Subcutaneous abdominal adipose tissue (tissue), 5 donors: ENCODE measurements around the gene BSDC1.

ENCODE experiments used
- H3K27ac ChIP-seq: one replicate; pipeline ENCODE4 v1.7.0; 2013; ENCODE audit warnings: low read depth, mild to moderate bottlenecking, inconsistent platforms, low read length, moderate library complexity
- H3K27me3 ChIP-seq, 5 donors: one replicate each; pipeline ENCODE4 v1.7.0; 2013; ENCODE audit warnings: low read length in 5 of 5, inconsistent platforms in 1 of 5; ENCODE audit not compliant: control insufficient read depth in 5 of 5, insufficient read depth in 4 of 5
- H3K36me3 ChIP-seq, 5 donors: one replicate each; pipeline ENCODE4 v1.7.0; 2013; ENCODE audit warnings: low read length in 5 of 5; ENCODE audit not compliant: control insufficient read depth in 5 of 5, insufficient read depth in 5 of 5
- H3K4me1 ChIP-seq, 5 donors: one replicate each; pipeline ENCODE4 v1.7.0; 2013; ENCODE audit warnings: low read length in 5 of 5, mild to moderate bottlenecking in 3 of 5, moderate library complexity in 1 of 5; ENCODE audit not compliant: control insufficient read depth in 5 of 5, insufficient read depth in 5 of 5
- H3K4me3 ChIP-seq, 5 donors: one replicate each; pipeline ENCODE4 v1.7.0; 2013; ENCODE audit warnings: low read length in 5 of 5, low read depth in 1 of 5
- H3K9ac ChIP-seq, 5 donors: one replicate each; pipeline ENCODE4 v1.7.0; 2013; ENCODE audit warnings: low read length in 5 of 5, mild to moderate bottlenecking in 4 of 5, moderate library complexity in 3 of 5
- H3K9me3 ChIP-seq, 5 donors: one replicate each; pipeline ENCODE4 v1.7.0; 2013; ENCODE audit warnings: low read length in 5 of 5; ENCODE audit not compliant: control insufficient read depth in 5 of 5
- donor health status: healthy.
- donor health status: healthy.
- donor health status: healthy.
- donor health status: healthy.
- donor health status: healthy.

Gene BSDC1

GRCh38 chr1:32351399-32352238 lies 42.6 kb downstream of the BSDC1 start:
- H3K4me3 ChIP-seq: peak overlapping the region; percentile 59 to 80 (median 72)
- peak overlapping the region; percentile 72 for H3K27ac ChIP-seq
- H3K36me3 ChIP-seq: peaks cover 0 to 9% (median 2%) of the 10 kb centered on the region in 5 donors
- peak overlapping the region in 4 of 5 donors; percentile 79 to 85 (median 82) for H3K9ac ChIP-seq
- H3K27me3 ChIP-seq: no peaks in the 10 kb centered on the region
- H3K9me3 ChIP-seq: no peaks in the 10 kb centered on the region
- peaks cover 9 to 57% (median 36%) of the 10 kb centered on the region in 5 donors for H3K4me1 ChIP-seq

GRCh38 chr1:32350785-32351398 lies 43.3 kb downstream of the BSDC1 start:
- H3K27me3 ChIP-seq: no peaks in the 10 kb centered on the region
- H3K27ac ChIP-seq: peak overlapping the region; percentile 72
- H3K4me1 ChIP-seq: peaks cover 9 to 63% (median 36%) of the 10 kb centered on the region in 5 donors
- peaks cover 0 to 9% (median 2%) of the 10 kb centered on the region in 5 donors for H3K36me3 ChIP-seq
- no peaks in the 10 kb centered on the region for H3K9me3 ChIP-seq
- peak overlapping the region; percentile 58 to 80 (median 69) for H3K4me3 ChIP-seq
- H3K9ac ChIP-seq: no peak overlapping the region

- H3K9me3 ChIP-seq: no peaks in the 10 kb centered on the region
- peaks cover 0 to 2% (median 0%) of the 10 kb centered on the region in 5 donors for H3K36me3 ChIP-seq
- H3K4me1 ChIP-seq: peaks cover 9 to 71% (median 43%) of the 10 kb centered on the region in 5 donors
- no peak overlapping the region for H3K27ac ChIP-seq
- no peak overlapping the region for H3K4me3 ChIP-seq
- H3K27me3 ChIP-seq: no peaks in the 10 kb centered on the region
- H3K9ac ChIP-seq: no peak overlapping the region
These were observed 45.0 kb downstream of the BSDC1 start for GRCh38 chr1:32349211-32349708.

- Histone ChIP-seq H3K4me1 (peaks cover 0 to 45% (median 17%) of the 10 kb centered on the region in 5 donors), H3K9me3 (no peaks in the 10 kb centered on the region), H3K27ac (no peak overlapping the region), H3K36me3 (no peaks in the 10 kb centered on the region), H3K27me3 (no peaks in the 10 kb centered on the region), H3K9ac (no peak overlapping the region), H3K4me3 (no peak overlapping the region)
These were observed 47.6 kb downstream of the BSDC1 start for GRCh38 chr1:32346532-32347157.

GRCh38 chr1:32345289-32345827 lies 48.9 kb downstream of the BSDC1 start:
- no peaks in the 10 kb centered on the region for H3K9me3 ChIP-seq
- no peaks in the 10 kb centered on the region for H3K27me3 ChIP-seq
- H3K4me3 ChIP-seq: no peak overlapping the region
- peaks cover 0 to 39% (median 17%) of the 10 kb centered on the region in 5 donors for H3K4me1 ChIP-seq
- H3K36me3 ChIP-seq: no peaks in the 10 kb centered on the region
- H3K27ac ChIP-seq: no peak overlapping the region
- H3K9ac ChIP-seq: peak overlapping the region in 1 of 5 donors; percentile 13

GRCh38 chr1:32342704-32343103 lies 51.5 kb downstream of the BSDC1 start:
- no peak overlapping the region for H3K27ac ChIP-seq
- no peaks in the 10 kb centered on the region for H3K9me3 ChIP-seq
- H3K27me3 ChIP-seq: no peaks in the 10 kb centered on the region
- no peak overlapping the region for H3K4me3 ChIP-seq
- no peak overlapping the region for H3K9ac ChIP-seq
- H3K4me1 ChIP-seq: peaks cover 0 to 28% (median 17%) of the 10 kb centered on the region in 5 donors
- no peaks in the 10 kb centered on the region for H3K36me3 ChIP-seq

GRCh38 chr1:32341971-32342370 lies 52.3 kb downstream of the BSDC1 start:
- H3K9me3 ChIP-seq: no peaks in the 10 kb centered on the region
- H3K9ac ChIP-seq: no peak overlapping the region
- no peaks in the 10 kb centered on the region for H3K36me3 ChIP-seq
- H3K4me3 ChIP-seq: no peak overlapping the region
- peaks cover 0 to 36% (median 24%) of the 10 kb centered on the region in 5 donors for H3K4me1 ChIP-seq
- no peak overlapping the region for H3K27ac ChIP-seq
- H3K27me3 ChIP-seq: no peaks in the 10 kb centered on the region

GRCh38 chr1:32341186-32341757 lies 53.0 kb downstream of the BSDC1 start:
- Histone ChIP-seq H3K9me3 (no peaks in the 10 kb centered on the region), H3K4me3 (no peak overlapping the region), H3K4me1 (peaks cover 0 to 41% (median 31%) of the 10 kb centered on the region in 5 donors), H3K36me3 (no peaks in the 10 kb centered on the region), H3K27me3 (no peaks in the 10 kb centered on the region), H3K9ac (no peak overlapping the region), H3K27ac (no peak overlapping the region)

- H3K27me3 ChIP-seq: peaks cover 0 to 2% (median 0%) of the 10 kb centered on the region in 5 donors
- H3K36me3 ChIP-seq: peaks cover 0 to under 1% (median 0%) of the 10 kb centered on the region in 5 donors
- no peaks in the 10 kb centered on the region for H3K9me3 ChIP-seq
- H3K27ac ChIP-seq: no peak overlapping the region
- no peak overlapping the region for H3K4me3 ChIP-seq
- peaks cover 0 to 36% (median 30%) of the 10 kb centered on the region in 5 donors for H3K4me1 ChIP-seq
- H3K9ac ChIP-seq: no peak overlapping the region
These were observed 54.8 kb downstream of the BSDC1 start for GRCh38 chr1:32339363-32339978.
